ENCODE measurements around the gene ARID1A. TPM values are rescaled to one million over a fixed set of nuclear protein-coding genes. Genes with fewer than 3 reads are reported as not detected.

Gene ARID1A
- total and polyA plus RNA-seq, 9 of the 15 experiments (the other 6 are each of a cell fraction or from before 2014, with no cell fraction given) = 8.3 to 88.3 (median 22.5) TPM

DNA sequence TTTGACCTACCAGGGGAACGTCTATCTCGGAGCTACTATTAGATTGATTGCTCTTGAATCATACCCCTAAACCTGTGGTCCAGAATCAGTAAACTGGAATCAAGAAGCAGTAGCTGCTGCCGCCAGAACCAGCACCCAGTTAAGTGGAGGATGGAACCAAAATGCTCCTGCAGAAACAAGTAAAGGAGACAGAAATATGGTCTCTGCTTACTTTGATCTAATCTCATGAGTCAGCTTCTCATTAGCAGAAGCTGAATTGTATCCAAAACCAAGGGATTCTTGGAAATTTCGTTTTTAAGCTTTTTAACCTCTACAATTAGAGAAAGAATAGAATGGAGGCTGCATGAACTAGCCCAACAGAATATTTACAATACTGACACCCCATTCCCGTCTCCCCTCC lies 49.4 kb downstream of the ARID1A start (continued):
- TF ChIP-seq, protein P1, sequence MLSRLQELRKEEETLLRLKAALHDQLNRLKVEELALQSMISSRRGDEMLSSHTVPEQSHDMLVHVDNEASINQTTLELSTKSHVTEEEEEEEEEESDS (CRISPR knock-in tag; IDR thresholded peaks at IDR 0.05) = no peak
- TF ChIP-seq JUNB (CRISPR knock-in tag; conservative IDR thresholded peaks at IDR 0.05) = no peak
- no peak for TF ChIP-seq NFYB (IDR thresholded peaks at IDR 0.05; ENCODE audit: extremely low read depth, insufficient read length)

DNA sequence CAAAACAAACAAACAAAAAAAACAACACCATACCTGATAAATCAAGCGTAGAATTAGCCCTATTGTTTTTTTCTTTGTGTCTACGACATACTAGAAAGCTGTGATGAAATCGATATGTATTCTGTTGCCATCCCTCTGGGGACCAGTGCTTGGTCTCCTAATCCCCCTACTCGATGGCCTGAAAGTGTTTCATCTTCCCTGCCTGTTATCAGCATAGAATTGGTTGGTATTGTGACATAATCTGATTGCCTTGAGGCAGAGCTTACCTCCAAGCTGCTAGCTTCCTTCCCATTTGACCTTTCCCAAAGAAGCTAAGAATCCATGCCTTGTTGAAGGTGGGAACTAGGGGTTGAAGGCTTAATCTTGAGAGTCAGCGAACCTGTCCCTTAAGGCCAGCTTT lies 51.2 kb downstream of the ARID1A start:
- DNase-seq (ENCODE audit: extremely low read depth in 1 of 4, low spot score in 3 of 4) (no peak), FAIRE-seq (no peak), ATAC-seq (no peak)
- 89% methylated on average over 5 of the region's 5 CpGs for WGBS (ENCODE audit: insufficient coverage, low coverage, missing lambda C conversion rate)
- Histone ChIP-seq H3K27ac (ENCODE audit: extremely low read depth, low read depth, low read length) (no peak overlapping the region), H3K9me1 (ENCODE audit: control insufficient read depth, insufficient read depth, low read length) (no peaks in the 10 kb centered on the region), H3K36me3 (ENCODE audit: control insufficient read depth, insufficient read depth, low read length) (peaks cover 86% of the 10 kb centered on the region), H3K27me3 (ENCODE audit: control insufficient read depth in 2 of 2, insufficient read depth in 2 of 2, low read length in 2 of 2) (no peaks in the 10 kb centered on the region), H3K4me1 (replicated peaks in 1 of 2; ENCODE audit: control insufficient read depth in 2 of 2, insufficient read depth in 2 of 2, low read length in 2 of 2) (peaks cover 13 to 27% of the 10 kb centered on the region in 2 experiments; a peak in 4 of 5 replicates), H3K4me2 (ENCODE audit: insufficient read depth, low read length) (no peak overlapping the region), H3K9me3 (replicated peaks; ENCODE audit: control insufficient read depth, insufficient read depth, low read depth, low read length) (no peaks in the 10 kb centered on the region), H4K20me1 (replicated peaks; ENCODE audit: control insufficient read depth, insufficient read depth, low read length) (0 out of 2 replicates have a peak, but pooled peaks cover 15% of the 10 kb centered on the region), H3K4me3 (no peak overlapping the region), H3K9ac (ENCODE audit: insufficient read depth in 1 of 2, low read depth in 2 of 2, low read length in 2 of 2) (no peak overlapping the region), H3K79me2 (ENCODE audit: control insufficient read depth, insufficient read depth, low read length) (peaks cover 92% of the 10 kb centered on the region), H2AFZ (ENCODE audit: low read depth, low read length) (no peak overlapping the region)
- ChIA-PET POLR2A (interaction anchor here (0.8 to 3.5 kb wide), 7 partner anchors 8 to 203 kb away, joined by 3 to 15 read pairs (median 5); no protein-coding TSS in a partner anchor), CTCF (ENCODE audit: low intra/inter-chr PET ratio) (no interaction called here)
- no TSS peak for BruUV-seq (replicated peaks)
- intact Hi-C loops (cut with micrococcal nuclease) = no loop called here
- peak; percentile 29; the same call in 1 of the 2 replicates for TF ChIP-seq CEBPB (tag; IDR thresholded peaks at IDR 0.05)
- TF ChIP-seq, protein P2, sequence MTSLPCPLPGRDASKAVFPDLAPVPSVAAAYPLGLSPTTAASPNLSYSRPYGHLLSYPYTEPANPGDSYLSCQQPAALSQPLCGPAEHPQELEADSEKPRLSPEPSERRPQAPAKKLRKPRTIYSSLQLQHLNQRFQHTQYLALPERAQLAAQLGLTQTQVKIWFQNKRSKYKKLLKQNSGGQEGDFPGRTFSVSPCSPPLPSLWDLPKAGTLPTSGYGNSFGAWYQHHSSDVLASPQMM (CRISPR knock-in tag; IDR thresholded peaks at IDR 0.05) = no peak
- in situ Hi-C loops (cut with MboI) = no loop called here

Data from K562 (cell line).